CD4-positive, alpha-beta T cell treated with Interleukin-4 for 1 hour (primary cell): ENCODE data around the gene BLOC1S3.

Experiments
- DNase-seq, 2 donors: peaks; one replicate each; pipeline ENCODE4 v3.0.0-alpha.2; 2020 to 2022

BLOC1S3 gene, protein sequence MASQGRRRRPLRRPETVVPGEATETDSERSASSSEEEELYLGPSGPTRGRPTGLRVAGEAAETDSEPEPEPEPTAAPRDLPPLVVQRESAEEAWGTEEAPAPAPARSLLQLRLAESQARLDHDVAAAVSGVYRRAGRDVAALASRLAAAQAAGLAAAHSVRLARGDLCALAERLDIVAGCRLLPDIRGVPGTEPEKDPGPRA

DNA sequence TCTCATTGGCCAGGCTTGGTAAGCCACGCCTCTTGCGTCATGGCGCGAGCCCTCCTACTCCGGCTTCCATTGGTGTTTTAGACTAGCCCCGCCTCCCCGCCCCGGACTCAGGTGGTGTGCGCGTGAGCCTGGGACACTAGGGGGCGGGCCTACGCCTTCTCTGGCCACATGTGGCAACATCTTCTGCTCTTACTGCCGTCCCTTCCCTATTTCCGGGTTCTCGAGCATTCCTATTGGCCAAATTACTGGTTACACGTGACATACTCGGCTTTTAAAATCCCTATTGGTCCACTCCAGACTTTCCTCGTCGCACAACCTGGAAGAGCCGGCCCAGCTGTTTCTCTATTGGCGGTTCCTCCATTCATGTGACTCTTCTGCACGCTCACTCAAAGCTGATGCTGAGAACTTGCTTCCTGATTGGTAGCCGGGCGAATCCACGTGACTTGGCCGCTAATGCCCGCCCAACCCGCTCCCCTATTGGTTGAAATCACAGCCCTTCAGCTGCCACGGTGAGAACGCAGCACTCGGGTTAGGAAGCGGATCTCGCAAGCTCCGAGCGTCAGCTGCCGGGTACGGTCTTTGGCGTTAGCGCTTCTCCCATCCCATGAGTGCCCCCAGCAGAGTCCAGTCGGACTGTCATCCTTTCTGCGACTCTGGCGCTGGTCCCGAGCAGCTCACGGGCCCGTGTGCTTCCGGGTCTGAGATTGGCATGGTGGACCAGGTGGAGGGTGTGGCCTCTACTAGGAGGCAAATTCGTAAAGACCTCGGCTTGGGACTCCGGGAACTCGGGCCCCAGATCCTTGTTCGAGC lies at the start of gene BLOC1S3:
BLOC1S3 (plus strand) TSS at position 523 of the 810 bp plus-strand sequence. CDS start 513 bp downstream, outside the sequence.
- DNase-seq, result peak; percentile 100

DNA sequence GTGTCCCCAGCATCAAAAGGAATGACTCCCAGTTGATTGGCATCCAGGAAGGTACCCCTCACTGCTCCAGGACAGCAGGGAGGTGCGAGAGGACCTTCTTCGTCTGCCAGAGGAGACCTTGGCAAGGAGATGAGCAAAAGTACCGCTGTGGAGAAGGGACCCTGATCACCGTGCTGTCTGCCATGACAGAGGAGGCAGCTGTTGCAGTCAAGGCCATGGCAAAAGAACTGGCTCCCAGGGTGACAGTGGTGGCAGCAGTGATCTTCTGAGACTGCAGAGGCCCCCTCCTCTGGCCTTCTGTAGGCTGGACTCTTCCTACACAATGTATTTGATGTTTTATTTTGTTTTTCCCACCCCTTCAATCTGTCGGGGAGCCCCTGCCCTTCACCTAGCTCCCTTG lies 49.8 kb upstream of the BLOC1S3 start:
- DNase-seq, result no peak

DNA sequence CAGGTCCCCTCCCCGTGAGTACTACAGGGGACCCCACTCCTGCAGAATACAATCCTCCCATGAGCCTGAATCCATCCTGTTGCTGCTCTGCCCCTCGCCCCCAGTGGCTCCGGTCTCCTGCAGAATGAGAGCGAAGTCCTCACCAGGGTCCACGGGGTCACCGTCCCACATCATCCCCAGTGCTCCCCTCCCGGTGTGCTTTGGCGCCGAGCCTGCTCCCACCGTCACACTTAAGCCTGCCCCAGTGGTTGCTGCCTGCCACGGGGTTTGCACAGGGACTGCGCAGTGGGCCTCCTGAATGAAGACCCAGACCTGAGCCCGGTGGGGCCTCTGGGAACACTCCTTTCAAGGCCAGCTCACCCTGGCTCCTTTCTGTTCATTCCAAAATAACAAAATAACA lies 48.3 kb upstream of the BLOC1S3 start:
- no peak for DNase-seq

DNA sequence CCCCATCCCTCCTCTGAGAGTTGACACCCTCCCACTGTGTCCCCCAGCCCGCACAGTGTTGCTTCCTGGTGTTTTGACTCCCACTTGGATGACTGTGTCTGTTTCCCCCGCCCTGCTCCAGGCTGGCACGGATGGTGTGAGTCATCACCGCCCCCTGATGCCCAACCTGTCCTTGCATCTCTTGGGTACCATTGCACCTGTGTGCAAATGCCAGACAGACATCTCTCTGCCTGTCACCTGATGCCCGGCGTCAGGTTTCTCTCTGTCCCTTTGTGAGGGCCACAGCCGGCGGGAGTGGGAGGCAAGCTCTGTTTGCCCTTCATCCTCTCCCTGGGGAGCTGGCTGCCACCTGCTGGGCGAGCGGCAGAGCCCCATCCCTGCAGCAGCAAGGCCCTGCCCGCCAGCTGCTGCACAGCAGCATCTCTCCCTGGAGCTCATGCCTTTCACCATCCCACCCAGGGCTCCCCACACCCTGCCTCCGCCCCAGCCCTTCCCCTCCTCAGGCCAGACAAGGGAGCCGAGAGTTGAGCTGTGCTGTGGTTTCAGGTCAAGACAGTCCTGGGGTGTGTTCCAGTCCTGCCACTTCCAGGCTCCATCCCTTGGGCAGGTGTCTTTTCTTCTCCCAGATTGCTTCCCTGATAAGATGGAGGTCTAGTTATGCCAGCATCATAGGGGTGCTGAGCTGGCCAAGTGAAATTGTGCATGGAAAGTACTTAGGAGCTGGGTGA lies 47.5 kb upstream of the BLOC1S3 start:
- no peak for DNase-seq

DNA sequence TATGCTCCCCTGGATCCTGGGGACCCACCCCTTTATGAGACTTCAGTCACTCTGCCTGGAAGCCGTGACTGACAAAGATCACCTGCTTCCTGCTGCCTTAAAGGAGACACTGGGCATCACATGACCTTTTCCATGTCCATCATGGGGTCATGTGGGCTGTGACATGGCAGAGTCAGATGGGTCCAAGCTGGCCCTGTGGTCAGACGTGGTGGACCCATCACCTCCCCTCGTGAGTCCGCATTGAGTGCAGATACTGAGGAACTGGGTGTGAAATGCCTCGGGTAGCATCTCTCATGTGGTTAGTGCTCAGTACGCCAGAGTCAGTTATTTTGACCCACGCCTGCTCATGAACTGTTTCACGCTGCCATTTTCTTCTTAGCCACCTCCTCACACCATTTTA lies 44.9 kb upstream of the BLOC1S3 start:
- no peak for DNase-seq

DNA sequence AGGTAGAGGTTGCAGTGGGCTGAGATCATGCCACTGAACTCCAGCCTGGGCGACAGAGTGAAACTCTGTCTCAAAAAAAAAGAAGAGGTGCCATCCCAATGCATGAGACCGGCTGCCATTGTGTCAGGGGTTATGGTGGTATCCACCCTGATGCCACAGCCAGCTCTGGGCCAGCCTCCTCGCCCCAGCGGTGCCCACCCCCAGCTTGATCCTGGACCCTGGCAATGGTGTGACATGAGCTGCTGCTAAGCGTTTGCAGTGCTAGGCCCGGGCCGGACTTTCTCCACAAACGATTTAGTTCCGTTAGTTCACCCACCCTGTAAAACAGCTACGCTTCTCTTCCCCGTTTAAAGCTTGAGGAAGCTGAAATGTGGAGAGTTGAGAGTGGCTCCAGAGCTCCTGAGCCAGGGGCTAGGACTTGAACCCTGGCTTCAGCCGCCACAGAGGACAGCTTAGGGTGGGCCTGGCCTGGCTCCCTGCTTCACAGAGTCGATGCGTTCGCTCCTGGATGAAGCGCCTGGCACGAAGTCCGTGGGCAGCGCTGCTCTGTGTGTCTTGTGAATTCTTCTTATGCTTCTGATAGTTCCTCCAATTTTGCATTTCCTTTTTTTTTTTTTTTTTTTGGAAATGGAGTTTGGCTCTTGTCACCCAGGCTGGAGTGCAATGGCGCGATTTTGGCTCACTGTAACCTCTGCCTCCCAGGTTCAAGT lies 43.3 kb upstream of the BLOC1S3 start:
- no peak for DNase-seq

DNA sequence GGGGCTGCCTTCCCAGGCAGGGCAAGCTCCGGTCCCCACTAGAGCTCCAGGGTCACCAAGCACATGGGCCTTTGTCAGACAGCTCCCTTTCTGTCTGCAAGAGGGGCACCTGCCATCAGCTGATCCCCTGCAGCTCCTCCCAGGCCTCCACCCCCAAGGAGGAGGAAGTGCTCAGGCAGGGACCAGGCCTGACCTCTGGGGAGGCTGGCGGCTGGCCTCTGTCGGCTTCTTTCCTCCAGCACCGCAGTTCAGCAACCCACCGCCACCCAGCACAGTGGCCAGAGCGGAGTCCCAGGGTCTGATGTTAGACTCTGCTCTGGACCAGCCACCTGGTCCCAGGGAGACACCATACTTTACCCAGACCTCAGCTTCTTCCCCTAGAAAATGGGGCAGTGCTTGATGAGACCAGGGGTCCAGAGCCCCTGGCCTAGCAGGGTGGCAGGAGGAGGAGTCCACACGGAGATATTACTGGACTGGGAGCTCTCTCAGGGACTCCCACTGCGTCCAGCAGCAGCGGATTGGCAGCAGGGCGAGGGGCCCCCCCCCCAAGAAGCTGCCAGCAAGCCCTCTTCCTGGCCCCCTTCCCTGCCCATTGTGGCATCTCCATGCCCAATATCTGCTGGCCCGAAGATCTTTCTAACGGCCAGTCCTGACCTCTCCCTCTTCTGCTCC lies 41.9 kb upstream of the BLOC1S3 start:
- DNase-seq, result no peak

DNA sequence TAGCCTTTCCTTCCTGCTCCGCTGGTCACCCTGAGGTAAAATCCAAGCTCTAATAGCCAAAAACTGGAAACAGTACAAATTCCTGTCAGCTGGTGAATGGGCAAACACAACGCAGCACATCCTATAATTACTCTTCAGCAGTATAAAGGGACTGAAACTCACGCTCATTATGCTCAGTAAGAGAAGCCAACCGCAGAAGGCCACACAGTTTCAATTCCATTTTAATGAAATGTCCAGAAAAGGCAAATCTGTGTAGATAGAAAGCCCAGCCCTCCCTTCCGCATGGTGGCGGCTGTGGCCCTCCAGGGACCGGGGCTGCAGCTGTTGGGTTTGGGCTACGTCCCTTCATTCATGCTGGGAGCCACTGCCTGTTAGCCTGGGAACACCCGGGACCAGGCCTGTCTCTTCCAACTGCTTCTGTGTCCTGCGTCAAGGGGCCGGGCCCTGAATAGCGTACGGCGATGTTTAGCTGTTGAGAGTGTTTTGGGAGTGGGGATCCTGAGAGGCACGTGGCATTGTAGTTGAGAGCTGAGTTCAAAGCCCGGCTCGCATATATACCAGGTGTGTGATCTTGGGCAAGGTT lies 41.3 kb upstream of the BLOC1S3 start:
- no peak for DNase-seq

DNA sequence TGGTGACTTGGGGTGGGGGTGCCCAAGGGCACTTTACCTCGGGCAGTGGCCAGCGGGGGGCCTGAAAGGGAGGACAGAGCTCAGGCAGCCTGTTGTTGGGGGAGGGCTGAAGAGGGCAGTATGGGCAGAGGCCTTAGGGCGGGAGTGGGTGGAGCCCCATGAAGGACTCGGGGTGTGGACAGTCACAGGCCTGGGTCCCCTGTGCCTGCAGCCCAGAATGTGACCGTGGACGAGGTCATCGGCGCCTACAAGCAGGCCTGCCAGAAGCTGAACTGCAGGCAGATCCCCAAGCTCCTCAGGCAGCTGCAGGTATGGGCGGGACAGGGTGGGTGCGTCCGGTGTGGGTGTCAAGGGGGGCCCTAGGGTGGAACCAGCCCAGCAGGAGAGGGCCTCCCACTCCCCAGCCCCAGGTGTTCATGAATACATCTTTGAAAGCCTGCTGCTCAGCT lies 40.3 kb upstream of the BLOC1S3 start:
- DNase-seq, result no peak

DNA sequence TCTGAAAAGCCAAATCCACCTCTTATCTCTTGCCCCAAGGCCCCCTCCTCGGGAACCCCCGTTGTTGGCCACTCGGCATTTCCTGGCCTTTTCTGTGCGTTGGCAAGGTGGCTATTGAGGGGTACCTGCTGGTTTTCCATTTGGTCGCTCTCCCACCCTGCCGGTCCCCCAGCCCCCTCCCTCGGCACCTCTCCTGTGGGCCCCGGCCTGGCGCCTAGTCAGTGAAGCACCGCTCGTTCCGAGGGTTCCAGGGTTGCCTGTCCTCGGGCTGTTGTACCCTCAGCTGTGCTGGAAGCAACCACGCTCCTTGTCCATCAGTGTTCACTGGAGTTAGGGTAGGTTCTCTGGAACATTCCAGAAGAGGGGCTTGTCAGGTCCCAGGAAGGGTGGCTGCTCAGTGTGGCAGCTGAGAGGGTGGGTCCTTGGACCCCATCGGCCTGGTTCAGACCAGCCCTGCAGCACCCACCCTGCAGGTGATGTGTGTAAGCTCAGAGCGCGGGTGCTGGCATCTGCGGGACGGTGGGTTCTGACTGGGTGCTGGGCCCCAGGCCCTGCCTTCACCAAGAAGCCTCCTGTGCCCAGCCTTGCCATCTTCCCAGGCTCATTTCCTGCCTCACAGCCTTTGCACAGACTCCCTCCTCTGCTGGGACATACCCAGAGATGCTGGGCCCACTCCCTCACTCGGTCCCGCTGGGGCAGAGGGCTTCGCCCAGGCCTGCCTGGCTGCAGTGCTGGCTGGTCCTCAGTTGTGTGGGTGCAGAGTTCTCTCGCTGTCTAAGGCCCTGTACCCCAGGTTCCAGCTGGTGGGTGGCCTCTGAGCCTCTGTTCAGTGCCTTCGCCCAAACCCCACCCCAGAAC lies 39.1 kb upstream of the BLOC1S3 start:
- no peak for DNase-seq

DNA sequence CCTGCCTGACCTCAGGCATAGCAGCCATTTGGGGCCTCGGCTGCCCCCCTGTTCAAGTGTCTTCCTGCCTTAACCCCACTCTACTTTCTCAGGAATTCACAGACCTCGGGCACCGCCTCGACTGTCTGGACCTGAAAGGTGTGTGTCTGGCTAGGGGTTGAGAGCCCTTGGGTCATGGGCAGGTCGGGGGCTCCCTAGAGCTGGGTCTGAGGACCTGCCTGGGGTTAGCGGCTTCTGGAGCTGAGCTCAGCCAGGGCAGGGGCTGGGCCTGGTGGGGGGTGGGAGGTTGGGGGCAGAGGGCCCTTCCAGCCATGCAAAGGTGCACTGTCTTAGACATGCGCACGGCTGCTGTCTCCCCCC lies 38.5 kb upstream of the BLOC1S3 start:
- DNase-seq, result no peak

DNA sequence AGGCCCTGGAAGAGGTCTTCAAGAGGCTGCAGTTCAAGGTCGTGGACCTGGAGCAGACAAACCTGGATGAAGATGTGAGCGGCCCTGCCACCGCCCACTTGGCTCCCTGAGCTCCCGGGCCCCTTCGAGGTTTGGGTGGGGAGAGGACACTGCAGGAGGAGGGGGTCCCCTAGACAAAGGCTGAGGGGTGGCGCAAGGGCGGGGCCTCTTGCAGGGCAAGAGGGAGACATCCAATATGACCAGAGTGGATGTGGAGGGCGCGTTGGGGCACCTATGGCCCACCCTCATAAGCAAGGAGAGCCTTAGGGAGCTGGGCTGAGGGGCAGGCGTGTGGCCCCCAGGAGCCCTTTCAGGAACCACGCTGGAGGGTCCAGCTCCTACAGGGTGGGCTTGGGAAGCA lies 38.1 kb upstream of the BLOC1S3 start:
- no peak for DNase-seq

DNA sequence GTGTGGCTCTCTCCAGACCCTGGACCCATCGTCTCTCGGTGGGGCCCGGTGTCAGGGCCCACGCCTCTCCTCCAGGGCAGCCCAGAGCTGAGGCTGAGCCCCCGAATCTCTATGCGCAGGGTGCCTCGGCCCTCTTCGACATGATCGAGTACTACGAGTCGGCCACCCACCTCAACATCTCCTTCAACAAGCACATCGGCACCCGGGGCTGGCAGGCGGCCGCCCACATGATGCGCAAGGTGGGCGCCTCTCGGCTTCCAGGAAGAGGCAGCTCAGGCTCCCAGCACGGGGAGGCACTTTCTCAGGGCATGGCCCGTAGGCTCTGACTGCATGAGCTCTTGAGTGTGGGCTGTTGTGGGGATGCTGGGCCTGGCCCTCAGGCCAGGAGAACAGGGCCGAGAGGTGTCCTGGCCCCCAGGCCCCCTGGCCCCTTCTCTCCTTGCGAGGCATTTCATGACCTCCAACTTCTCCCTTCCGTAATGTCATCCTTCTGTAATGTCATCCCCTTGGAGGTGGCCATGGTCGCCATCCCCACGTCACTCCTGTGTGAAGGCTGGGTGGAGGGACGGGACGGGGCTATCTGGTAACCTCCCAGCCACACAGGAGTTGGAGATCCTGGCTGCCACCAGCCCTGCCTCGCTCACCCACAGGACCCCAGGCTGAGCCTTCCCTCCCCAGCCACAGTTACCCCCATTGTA lies 37.2 kb upstream of the BLOC1S3 start:
- no peak for DNase-seq

DNA sequence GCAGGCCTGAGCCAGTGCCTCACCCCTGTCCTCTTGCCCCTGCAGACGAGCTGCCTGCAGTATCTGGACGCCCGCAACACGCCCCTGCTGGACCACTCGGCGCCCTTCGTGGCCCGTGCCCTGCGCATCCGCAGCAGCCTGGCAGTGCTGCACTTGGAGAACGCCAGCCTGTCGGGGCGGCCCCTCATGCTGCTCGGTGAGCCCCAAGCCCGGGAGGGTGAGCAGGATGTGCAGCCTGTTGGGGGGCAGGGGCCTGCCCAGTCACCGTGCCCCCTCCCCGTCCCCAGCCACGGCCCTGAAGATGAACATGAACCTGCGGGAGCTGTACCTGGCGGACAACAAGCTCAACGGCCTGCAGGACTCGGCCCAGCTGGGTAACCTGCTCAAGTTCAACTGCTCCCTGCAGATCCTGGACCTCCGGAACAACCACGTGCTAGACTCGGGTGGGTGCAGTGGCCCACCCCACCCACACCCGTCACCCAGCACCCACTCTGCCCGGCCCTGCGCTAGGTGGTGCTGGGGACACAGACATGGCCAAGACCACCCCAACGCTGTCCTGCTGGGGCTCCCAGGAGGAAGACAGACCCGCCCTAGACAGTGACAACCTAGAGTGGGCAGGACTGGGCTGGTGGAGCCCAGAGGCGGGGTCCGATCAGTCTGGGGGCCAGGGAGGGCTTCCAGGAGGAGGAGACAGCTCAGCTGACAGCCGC lies 36.4 kb upstream of the BLOC1S3 start:
- DNase-seq, result no peak

DNA sequence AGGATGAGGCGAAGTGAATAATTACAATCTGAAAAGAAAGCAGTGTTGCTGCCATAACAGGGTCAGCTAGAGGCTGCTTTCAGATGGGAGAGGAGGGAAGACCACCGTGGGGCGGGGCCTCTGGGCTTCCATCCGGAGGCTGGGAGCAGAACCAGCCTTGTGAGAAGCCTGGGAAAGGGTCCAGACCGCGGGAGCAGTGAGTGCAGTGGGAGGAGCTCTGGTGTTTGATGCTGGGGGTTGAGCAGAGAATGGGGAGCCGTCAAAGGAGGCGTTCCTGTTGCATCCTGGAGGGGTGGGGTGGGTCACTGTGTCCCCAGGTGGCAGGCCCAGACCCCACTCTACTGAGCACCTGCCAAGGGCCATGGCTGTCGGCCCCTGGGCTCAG lies 35.9 kb upstream of the BLOC1S3 start:
- DNase-seq, result no peak

DNA sequence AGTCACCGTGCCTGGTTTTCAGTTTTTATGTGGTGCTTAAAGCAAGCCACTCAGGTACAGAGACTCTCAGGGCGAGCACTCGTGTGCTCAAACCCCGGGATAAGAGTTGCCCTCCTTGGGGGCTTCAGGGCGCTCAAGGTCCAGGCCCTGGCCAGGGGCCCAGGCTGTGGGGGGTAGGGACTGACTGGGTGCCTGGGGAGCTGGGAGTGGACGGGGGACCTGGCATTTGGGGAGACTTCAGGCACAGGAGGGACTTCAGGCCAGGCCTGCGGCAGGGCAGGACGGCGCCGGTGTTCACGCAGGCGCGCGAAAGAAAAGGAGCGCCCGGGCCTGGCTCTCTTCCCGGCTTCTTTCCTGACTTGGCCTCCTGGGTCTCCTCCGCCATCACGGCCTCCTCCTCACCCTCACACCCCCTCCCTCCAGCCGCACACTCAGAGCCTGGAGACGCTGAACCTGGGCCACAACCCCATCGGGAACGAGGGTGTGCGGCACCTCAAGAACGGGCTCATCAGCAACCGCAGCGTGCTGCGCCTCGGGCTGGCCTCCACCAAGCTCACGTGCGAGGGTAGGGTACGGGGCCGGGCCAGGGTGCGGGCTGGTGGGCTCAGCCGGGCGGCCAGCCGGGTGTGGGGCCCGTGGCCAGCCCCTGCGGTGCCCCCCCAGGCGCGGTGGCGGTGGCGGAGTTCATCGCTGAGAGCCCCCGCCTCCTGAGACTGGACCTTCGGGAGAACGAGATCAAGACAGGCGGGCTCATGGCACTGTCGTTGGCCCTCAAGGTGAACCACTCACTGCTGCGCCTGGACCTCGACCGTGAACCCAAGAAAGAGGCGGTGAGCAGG lies 33.9 kb upstream of the BLOC1S3 start:
- DNase-seq, result no peak

DNA sequence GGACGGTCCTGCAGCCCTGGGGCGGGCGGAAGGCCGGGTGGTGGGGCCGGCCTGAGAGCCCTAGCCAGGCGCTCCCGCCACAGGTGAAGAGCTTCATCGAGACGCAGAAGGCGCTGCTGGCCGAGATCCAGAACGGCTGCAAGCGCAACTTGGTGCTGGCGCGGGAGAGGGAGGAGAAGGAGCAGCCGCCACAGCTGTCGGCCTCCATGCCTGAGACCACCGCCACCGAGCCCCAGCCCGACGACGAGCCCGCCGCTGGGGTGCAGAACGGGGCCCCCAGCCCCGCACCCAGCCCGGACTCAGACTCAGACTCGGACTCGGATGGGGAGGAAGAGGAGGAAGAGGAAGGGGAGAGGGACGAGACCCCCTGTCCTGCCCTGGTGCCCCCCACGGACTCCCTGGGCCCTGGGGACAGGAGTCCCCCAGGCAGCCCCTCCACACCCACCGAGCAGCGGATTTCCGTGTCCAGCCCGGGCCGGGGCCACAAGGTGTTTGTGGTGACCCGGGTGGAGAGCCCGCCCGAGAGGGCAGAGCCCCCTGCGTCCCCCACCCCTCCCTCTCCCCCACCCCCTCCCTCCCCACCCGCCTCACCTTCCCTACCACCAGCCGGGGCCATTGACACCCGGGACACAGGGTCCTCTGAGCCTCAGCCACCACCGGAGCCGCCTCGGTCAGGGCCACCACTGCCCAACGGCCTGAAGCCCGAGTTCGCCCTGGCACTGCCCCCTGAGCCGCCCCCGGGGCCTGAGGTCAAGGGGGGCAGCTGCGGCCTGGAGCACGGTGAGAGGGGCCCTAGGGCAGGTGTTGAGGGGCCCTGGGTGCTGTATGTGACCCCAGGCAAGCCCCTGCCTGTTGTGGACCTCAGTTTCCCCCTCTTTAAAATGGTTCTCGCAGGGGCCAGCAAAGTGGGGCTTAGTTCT lies 33.1 kb upstream of the BLOC1S3 start:
- DNase-seq, result no peak

DNA sequence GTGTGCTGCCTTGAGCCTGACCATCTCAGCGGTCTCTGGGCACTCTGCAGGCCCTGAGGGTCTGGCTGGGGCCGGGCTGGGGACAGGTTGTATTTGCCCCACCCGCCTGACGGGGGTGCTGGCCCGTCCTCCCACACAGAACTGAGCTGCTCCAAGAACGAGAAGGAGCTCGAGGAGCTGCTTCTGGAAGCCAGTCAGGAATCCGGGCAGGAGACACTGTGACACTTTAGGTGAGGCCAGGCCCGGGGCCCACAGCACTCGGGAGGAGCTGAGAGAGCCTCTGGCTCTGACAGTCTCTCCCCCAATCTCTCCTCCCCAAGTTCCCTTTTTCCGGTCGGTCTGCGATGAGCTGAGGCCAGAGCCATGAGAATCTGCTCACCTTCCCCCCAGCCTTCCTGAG lies 32.3 kb upstream of the BLOC1S3 start:
- DNase-seq, result no peak
